ENCODE data around the gene TSHZ1.

Gene TSHZ1

DNA sequence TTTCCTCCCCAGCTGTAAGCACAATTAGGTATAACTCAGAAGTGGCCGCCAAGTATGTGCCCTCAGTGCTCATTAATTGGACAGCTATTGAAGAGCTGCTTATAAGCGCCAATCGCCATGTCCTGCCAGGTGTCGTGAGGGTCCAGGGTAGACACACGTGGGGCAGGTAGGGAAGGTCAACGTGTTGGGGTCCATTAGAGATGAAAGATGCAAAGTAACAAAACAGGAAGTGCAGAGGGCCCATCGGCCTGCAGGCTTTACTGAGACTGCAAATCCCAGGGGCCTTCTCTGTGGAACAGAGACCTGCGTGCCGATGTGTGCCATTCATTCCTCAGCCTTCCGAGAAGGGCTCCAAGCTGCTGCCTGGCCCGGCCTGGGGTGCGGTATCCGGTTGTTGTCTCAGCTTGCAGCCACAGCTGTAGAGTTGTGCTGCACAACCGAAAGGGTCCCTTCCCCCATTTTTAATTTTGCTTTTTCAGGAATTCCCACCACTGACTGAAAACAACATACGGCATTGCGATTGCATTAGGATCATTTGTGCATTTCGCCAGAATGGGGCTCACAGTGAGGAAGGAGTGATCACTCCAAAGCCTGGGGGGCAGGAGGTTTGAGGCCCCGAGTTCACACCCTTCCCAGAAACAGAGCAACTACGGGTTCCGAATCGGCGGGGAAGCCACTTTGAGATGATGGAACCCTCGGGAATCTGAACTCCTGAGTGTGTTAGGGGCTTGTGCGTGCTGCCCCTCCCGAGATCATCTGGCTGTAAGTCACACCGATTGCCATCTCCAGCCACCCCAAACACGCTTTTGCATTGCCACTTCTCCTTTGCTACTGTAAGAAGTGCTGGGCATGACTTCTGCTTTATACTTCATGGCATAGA, 94.3 kb downstream of the TSHZ1 start:
- POLR2A ChIA-PET (ENCODE audit: low non-redundant PET) = no interaction called here
- no peak overlapping the region for H3K27ac ChIP-seq
- CTCF ChIA-PET = no interaction called here
- DNase-seq (ENCODE audit: low spot score) = no peak
- TF ChIP-seq, protein P1, sequence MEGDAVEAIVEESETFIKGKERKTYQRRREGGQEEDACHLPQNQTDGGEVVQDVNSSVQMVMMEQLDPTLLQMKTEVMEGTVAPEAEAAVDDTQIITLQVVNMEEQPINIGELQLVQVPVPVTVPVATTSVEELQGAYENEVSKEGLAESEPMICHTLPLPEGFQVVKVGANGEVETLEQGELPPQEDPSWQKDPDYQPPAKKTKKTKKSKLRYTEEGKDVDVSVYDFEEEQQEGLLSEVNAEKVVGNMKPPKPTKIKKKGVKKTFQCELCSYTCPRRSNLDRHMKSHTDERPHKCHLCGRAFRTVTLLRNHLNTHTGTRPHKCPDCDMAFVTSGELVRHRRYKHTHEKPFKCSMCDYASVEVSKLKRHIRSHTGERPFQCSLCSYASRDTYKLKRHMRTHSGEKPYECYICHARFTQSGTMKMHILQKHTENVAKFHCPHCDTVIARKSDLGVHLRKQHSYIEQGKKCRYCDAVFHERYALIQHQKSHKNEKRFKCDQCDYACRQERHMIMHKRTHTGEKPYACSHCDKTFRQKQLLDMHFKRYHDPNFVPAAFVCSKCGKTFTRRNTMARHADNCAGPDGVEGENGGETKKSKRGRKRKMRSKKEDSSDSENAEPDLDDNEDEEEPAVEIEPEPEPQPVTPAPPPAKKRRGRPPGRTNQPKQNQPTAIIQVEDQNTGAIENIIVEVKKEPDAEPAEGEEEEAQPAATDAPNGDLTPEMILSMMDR (conservative IDR thresholded peaks at IDR 0.05; ENCODE audit: low read depth) = no peak

DNA sequence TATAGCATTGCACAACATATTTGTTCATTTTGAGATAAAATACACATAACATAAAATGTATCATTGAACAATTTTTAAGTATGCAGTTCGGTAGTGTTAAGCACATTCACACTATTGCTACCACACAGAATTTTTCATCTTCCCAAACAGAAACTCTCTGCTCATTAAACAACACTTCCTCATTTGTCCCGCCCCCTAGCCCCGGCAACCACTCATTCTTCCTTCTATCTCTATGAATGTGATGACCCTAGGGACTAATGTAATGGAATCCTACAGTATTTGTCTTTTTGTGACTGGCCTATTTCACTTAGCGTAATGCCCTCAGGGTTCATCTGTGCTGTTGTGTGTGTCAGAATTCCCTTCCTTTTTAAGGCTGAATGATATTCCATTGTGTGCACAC, 95.4 kb downstream of the TSHZ1 start:
- ChIA-PET POLR2A (ENCODE audit: low non-redundant PET) (no interaction called here), CTCF (no interaction called here)
- TF ChIP-seq, protein P1 (conservative IDR thresholded peaks at IDR 0.05; ENCODE audit: low read depth) = no peak
- no peak for DNase-seq (ENCODE audit: low spot score)
- H3K27ac ChIP-seq = no peak overlapping the region

DNA sequence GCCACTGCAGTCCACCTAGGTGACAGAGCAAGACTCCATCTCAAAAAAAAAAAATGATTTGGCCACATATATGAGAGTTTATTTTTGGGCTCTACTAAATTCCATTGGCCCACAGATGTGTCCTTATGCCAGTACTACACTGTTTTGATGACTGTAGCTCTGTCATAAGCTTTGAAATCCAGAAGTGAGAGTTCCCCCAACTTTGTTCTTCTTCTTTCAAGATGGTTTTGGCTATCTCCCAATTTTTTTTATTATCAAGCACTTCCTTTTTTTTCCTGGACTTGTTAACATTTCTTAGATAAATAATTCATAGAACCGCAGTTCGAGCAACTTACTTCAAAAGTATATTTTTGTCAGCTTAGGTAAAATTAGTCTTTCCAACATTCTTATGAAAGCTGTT, 96.9 kb downstream of the TSHZ1 start:
- H3K27ac ChIP-seq = no peak overlapping the region
- DNase-seq (ENCODE audit: low spot score) = no peak
- TF ChIP-seq, protein P1 (conservative IDR thresholded peaks at IDR 0.05; ENCODE audit: low read depth) = no peak
- POLR2A ChIA-PET (ENCODE audit: low non-redundant PET) = no interaction called here
- CTCF ChIA-PET = no interaction called here

DNA sequence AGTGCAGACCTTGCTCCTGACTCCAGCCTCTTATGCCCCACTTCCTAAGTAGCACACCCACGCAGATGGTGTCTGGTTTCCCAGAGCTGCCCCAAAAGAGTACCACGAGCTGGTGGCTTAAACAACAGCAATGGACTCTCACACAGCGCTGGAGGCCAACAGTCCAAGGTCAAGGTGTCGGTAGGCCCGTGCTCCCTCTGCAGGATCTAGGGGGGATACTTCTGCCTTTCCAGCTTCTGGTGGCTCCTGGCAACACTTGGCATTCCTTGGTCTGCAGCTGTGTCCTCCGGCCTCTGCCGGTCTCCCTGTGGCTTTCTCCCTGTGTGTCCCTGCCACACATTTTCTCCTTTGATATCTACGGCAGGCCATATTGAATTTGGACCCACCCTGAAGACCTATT, 99.0 kb downstream of the TSHZ1 start:
- DNase-seq (ENCODE audit: low spot score) = no peak
- POLR2A ChIA-PET (ENCODE audit: low non-redundant PET) = no interaction called here
- H3K27ac ChIP-seq = no peak overlapping the region
- TF ChIP-seq, protein P1 (conservative IDR thresholded peaks at IDR 0.05; ENCODE audit: low read depth) = no peak
- CTCF ChIA-PET = no interaction called here

DNA sequence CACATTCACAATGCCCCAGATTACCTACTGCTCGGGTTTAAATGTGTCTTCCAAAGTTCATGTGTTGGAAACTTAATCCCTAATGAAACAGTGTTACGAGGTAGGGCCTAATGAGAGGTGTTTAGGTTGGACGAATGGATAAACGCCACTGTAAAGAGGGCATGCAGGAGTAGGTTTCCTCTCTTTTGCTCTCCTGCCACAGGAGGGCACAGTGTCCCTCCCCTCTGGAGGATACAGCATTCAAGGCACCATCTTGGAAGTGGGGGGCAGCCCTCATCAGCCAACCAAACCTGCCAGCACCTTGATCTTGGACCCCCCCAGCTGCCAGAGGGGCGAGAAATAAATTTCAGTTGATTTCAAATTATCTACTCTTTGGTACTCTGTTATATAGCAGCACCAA, 103.5 kb downstream of the TSHZ1 start:
- TF ChIP-seq, protein P1 (conservative IDR thresholded peaks at IDR 0.05; ENCODE audit: low read depth) = no peak
- CTCF ChIA-PET = no interaction called here
- POLR2A ChIA-PET (ENCODE audit: low non-redundant PET) = no interaction called here
- no peak overlapping the region for H3K27ac ChIP-seq
- no peak for DNase-seq (ENCODE audit: low spot score)

DNA sequence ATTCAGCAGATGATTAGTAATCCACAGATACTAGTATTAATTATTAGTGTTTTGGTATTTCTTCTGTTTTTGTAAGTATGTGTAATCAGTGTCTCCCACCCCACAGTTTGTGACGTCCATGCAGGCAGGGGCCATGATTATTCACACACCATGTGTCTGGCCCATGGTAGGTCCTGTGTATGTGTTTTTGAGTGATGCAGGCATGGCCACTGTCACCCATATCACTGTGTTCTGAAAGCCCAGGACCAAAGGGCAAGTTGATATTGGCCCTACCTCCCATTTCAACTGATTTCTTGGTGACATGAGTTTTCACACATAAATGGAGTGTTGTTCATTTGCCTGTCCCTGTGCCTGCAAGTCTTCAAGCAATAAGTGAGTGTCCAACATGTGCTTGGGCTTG, 104.0 kb downstream of the TSHZ1 start:
- no peak for DNase-seq (ENCODE audit: low spot score)
- CTCF ChIA-PET = no interaction called here
- no peak overlapping the region for H3K27ac ChIP-seq
- POLR2A ChIA-PET (ENCODE audit: low non-redundant PET) = no interaction called here
- TF ChIP-seq, protein P1 (conservative IDR thresholded peaks at IDR 0.05; ENCODE audit: low read depth) = no peak
